ENCODE results near the gene P2RY6. TPM values are rescaled to one million over a fixed set of nuclear protein-coding genes. Genes with fewer than 3 reads are reported as not detected.

P2RY6 gene
- total and polyA plus RNA-seq, 11 donors: 0.56 to 17.7 (median 2.0) TPM

DNA sequence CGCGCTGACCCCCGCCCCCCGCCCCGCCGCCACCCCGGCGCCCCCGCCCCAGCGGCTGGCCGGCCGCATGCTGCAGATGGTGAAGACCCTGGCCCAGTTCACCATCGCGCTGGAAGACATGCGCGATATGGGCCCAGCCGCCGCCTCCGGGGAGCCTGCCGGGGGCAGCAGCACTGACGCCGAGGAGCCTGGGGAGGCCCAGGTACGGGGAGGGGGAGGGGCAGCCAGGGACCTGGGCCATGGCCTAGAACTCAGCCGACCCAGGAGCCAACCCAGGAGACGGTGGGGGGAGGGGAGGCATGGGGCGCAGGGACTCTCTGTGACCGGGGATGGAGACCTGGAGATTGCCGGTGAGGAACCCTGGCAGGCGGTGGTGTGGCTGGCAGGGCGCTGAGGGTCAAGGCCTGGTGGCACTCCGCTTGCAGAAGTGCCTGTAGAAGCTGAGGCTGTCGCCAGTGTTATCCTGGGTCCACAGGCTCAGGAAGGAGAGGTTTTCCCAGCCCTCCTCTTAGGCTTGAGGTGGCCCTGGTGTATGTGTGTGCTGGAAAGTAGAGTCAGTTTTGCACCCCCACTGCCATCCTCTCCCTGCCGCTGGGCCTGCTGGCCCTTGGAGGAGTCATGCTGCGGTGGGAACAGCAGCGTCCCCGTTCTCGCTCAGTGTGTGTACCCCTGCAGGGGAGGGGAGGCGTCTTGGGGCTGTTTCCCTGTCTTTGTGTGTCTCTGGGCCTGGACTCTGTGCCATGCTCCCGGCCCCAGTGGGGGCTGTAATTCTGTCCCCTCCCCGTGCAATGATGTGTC is 71.1 kb downstream of the P2RY6 start:
- H3K4me1 ChIP-seq: peaks cover 0 to 58% (median 24%) of the 10 kb centered on the region in 12 donors
- peak overlapping the region in 10 of 12 donors; percentile 5 to 54 (median 42) for H3K4me3 ChIP-seq
- H3K27ac ChIP-seq: peak overlapping the region in 4 of 12 donors; percentile 2 to 45 (median 10)
- peaks cover 0 to 16% (median 12%) of the 10 kb centered on the region in 9 donors for H3K36me3 ChIP-seq
- 45 to 73% (median 51%) methylated on average over 11 to 40 of the region's 40 CpGs for WGBS, 4 donors
- intact Hi-C loops (cut with DNase I): no loop called here
- H3K27me3 ChIP-seq: no peaks in the 10 kb centered on the region
- no peaks in the 10 kb centered on the region for H3K9me3 ChIP-seq
- ATAC-seq: peak in 2 of 4 donors; percentile 3 to 11
- DNase-seq: no peak
- no peak for TF ChIP-seq POLR2A (IDR thresholded peaks at IDR 0.05)
- TF ChIP-seq, protein P1, sequence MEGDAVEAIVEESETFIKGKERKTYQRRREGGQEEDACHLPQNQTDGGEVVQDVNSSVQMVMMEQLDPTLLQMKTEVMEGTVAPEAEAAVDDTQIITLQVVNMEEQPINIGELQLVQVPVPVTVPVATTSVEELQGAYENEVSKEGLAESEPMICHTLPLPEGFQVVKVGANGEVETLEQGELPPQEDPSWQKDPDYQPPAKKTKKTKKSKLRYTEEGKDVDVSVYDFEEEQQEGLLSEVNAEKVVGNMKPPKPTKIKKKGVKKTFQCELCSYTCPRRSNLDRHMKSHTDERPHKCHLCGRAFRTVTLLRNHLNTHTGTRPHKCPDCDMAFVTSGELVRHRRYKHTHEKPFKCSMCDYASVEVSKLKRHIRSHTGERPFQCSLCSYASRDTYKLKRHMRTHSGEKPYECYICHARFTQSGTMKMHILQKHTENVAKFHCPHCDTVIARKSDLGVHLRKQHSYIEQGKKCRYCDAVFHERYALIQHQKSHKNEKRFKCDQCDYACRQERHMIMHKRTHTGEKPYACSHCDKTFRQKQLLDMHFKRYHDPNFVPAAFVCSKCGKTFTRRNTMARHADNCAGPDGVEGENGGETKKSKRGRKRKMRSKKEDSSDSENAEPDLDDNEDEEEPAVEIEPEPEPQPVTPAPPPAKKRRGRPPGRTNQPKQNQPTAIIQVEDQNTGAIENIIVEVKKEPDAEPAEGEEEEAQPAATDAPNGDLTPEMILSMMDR (IDR thresholded peaks at IDR 0.05): no peak

DNA sequence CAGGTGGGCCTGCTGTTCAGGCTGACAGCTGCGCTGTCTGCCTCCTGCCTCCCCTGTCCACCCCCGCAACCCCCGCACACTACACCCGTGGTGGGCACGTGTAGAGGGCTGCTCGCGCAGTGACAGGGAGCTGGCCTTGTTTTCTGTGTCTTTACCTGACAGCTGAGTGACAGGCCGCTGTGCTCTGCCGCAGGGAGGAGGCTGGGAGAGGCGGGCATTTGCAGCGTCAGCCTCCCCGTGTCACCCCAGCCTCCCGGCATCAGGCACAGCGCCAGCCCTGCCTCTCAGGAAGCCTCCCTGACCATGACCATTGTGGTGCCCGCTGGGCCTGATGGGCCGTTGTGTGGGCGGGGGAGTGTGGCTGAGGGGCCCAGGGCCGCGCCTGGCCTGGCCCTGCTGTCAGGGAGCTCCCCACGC is 72.1 kb downstream of the P2RY6 start:
- peak overlapping the region in 6 of 12 donors; percentile 3 to 45 (median 32) for H3K27ac ChIP-seq
- H3K4me1 ChIP-seq: peaks cover 0 to 58% (median 20%) of the 10 kb centered on the region in 12 donors
- peak overlapping the region in 2 of 12 donors; percentile 1 to 6 for H3K4me3 ChIP-seq
- H3K9me3 ChIP-seq: no peaks in the 10 kb centered on the region
- peak; percentile 19 to 79 (median 66) for ATAC-seq
- peak; percentile 61 to 81 (median 77) for DNase-seq
- intact Hi-C loops (cut with DNase I): no loop called here
- WGBS, 4 donors: 50 to 64% (median 57%) methylated on average over 6 to 20 of the region's 20 CpGs
- no peaks in the 10 kb centered on the region for H3K27me3 ChIP-seq
- TF ChIP-seq POLR2A (IDR thresholded peaks at IDR 0.05): no peak
- TF ChIP-seq, protein P1 (IDR thresholded peaks at IDR 0.05): no peak
- peaks cover 0 to 25% (median 17%) of the 10 kb centered on the region in 9 donors for H3K36me3 ChIP-seq

DNA sequence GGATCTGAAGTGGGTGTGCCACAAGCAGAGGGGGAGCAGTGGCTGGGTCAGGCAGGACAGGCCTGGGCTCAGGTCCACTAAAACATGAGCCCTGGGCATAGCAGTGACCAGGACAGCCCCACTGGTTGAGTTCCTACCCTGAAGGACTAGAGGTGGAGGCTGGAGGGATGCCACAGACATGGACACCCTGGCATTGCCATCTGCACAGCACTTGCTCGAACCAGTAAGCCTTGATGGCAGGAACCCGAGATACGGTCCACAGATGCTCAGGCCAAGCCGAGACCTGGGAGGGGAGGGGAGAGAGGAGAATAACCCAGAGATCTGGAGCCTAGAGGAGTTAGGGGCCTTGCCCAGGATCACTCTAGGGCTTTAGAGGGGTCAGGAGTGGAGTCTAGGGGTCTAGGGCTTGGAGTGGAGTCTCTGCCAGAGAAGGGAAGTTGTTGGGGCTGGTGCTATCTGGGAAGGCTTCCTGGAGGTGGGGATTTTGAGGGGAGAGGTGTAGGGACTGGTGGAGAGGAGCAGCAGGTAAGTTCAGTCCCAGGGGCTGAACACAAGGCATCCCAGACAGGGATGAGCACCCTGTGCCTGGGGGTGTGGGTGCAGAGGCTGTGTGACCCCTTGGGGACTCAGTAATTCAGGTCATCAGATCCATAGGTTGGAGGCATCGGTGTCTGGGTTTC is 73.5 kb downstream of the P2RY6 start:
- WGBS, 4 donors: 77 to 90% (median 88%) methylated on average over 5 of the region's 5 CpGs
- no peak overlapping the region for H3K4me3 ChIP-seq
- H3K27ac ChIP-seq: peak overlapping the region in 3 of 12 donors; percentile 14 to 45 (median 29)
- peaks cover 0 to 62% (median 20%) of the 10 kb centered on the region in 12 donors for H3K4me1 ChIP-seq
- peaks cover 0 to 31% (median 17%) of the 10 kb centered on the region in 9 donors for H3K36me3 ChIP-seq
- DNase-seq (no peak), ATAC-seq (no peak)
- intact Hi-C loops (cut with DNase I): loop anchor here in 1 of 10 donors (5.0 kb wide), 1 partner anchor 317 kb away; no protein-coding TSS in a partner anchor
- H3K27me3 ChIP-seq: no peaks in the 10 kb centered on the region
- TF ChIP-seq, protein P1 (IDR thresholded peaks at IDR 0.05): no peak
- no peak for TF ChIP-seq POLR2A (IDR thresholded peaks at IDR 0.05)
- H3K9me3 ChIP-seq: no peaks in the 10 kb centered on the region
